Measurements from ENCODE around the gene SLFN5.
"Not testable (repeated sequence)": the region's sequence is repeated elsewhere in the genome, so short reads cannot be mapped to it uniquely, and the experiment has no call there.

Gene SLFN5

GRCh38 chr17:35291802-35292201 lies 48.9 kb downstream of the SLFN5 start:
- no peak for DNase-seq

DNA sequence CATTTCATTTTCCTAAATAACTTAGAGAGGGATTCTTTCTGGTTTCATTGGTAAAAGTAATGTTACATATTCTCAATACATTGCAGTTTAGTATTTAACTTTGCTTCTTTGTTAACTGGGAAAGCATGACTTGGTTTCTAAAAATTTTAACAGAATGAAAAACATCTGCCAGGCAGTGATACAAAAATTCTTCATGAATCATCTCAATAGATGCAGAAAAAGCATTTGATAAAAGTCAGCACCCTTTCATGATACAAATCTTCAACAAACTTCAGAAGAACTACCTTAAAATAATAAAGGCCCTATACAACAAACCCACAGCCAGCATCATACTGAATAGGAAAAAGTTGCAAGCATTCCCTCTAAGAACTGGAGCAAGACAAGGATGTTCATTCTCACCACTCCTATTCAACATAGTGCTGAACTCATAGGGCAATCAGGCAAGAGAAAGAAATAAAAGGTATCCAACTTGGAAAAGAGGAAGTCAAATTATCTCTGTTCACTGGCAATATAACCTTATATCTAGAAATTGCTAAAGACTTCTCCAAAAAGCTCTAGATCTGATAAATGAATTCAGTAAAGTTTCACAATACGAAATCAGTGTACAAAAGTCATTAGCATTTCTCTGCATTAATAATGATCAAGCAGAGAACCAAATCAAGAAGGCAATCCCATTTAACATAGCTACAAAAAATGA lies 50.4 kb downstream of the SLFN5 start:
- DNase-seq: no peak

- DNase-seq: no peak
These were observed 51.9 kb downstream of the SLFN5 start for GRCh38 chr17:35294756-35295155.

- no peak for DNase-seq
These were observed 52.8 kb downstream of the SLFN5 start for GRCh38 chr17:35295686-35296085.

DNA sequence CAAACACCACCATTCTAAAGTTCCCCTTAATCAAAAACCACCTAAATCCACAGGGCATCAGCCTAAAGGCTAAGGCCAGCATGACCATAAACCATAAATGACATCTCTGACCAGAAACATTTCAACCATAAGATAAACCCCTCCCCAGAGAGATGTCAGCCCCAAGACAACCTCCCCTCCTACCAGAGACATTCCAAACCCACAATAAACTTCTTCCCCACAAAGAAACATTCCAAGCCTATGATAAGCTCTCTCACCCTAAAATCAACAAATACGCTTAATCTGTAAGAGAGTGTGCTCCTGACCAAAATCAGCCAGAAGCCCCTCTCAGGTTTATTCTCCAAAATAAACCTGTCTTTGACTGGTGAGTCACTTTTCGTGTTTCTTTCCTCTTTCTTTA lies 54.8 kb downstream of the SLFN5 start:
- DNase-seq: no peak

GRCh38 chr17:35298639-35299038 lies 55.8 kb downstream of the SLFN5 start:
- DNase-seq: no peak

- DNase-seq: peak; percentile 6
These were observed 56.3 kb downstream of the SLFN5 start for GRCh38 chr17:35299135-35299534.

DNA sequence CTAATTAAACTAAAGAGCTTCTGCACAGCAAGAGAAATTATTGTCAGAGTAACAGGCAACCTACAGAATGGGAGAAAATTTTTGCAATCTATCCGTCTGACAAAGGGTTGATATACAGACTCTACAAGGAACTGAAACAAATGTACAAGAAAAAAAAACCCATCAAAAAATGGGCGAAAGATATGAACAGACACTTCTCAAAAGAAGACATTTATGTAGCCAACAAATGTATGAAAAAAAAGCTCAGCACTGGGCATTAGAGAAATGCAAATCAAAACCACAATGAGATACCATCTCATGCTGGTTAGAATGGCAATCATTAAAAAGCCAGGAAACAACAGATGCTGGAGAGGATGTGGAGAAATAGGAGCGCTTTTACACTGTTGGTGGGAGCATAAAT lies 66.5 kb downstream of the SLFN5 start:
- not testable (repeated sequence) for DNase-seq

DNA sequence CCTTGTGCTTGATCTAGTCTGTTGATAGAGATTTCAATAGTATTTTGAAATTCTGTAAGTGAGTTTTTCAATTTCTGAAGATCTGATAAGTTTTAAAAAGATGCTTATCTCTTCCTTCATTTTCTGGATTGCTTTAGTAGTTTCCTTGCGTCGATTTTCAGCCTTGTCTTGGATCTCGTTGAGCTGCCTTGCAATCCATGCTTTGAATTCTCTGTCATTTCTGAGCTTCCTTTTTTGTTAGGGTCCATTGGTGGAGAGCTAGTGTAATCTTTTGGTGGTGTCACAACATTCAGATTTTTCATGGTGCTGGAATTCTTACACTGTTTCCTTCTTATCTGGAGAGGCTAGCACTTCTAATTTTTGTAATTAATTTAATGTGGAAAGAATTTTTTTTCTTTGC lies 69.5 kb downstream of the SLFN5 start:
- DNase-seq: no peak

GRCh38 chr17:35312790-35313711 lies 70.2 kb downstream of the SLFN5 start:
- peak; percentile 52 for DNase-seq

- DNase-seq: peak; percentile 12
These were observed 71.1 kb downstream of the SLFN5 start for GRCh38 chr17:35313875-35314409.

- no peak for DNase-seq
These were observed 71.7 kb downstream of the SLFN5 start for GRCh38 chr17:35314415-35315216.

DNA sequence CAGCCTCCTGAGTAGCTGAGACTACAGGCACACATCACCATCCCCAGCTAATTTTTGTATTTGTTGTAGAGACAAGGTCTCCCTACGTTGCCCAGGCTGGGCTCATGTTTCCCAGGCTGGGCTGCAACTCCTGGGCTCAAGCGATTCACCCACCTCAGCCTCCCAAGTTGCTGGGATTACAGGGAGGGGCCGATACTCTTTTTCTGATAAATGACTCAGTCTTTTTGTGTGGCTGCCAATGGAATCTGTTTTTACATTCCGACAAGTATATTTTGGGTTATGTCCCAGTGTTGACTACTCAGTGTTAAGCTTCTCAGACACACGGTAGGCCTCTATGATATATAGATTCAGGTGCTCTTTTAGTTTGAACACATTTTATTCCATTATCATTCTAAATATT lies 72.4 kb downstream of the SLFN5 start:
- no peak for DNase-seq

DNA sequence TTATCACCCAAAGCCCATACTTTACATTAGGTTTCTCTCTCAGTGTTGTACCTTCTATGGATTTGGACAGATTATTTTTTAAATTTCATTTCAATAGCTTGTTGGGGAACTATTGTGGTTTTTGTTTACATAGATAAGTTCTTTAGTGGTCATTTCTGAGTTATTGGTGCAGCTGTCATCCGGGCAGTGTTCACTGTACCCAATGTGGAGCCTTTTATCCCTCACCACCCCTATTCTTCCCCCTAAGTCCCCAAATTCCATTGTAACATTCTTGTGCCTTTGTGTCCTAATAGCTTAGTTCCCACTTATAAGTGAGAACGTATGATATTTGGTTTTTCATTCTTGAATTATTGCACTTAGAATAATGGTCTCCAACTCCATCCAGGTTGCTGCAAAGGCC lies 73.1 kb downstream of the SLFN5 start:
- no peak for DNase-seq

DNA sequence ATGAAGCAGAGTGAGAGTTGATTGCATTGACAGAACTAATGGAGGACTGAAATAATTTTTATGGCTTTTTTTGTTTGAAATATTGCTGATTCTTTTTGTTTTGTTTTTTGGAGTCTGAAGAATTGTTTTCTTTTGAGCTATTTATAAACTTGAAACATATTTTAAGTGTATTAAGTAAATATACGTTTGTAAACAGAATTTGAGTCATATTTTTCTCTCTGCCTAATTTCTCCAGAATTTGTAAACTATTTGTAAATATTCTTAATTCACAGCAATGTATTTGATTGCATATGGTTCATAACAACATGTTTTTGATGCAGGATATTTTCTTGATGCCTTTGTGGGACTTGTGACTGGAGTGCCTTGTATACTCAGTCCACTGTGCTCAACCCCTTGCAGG lies 79.9 kb downstream of the SLFN5 start:
- DNase-seq: no peak

Data from right kidney (tissue), 1 donor.